ENCODE results near the gene COL19A1. TPM values are rescaled to one million over a fixed set of nuclear protein-coding genes. Genes with fewer than 3 reads are reported as not detected.

Gene COL19A1
- total and polyA plus RNA-seq, 7 donors = 0.54 to 1.6 (median 0.83) TPM; not detected in 3

- no peak overlapping the region for H3K4me3 ChIP-seq
- TF ChIP-seq POLR2A (IDR thresholded peaks at IDR 0.05) (no peak), CTCF (IDR thresholded peaks at IDR 0.05) (no peak), POLR2AphosphoS5 (IDR thresholded peaks at IDR 0.05) (no peak), EP300 (IDR thresholded peaks at IDR 0.05) (no peak)
- H3K36me3 ChIP-seq = no peaks in the 10 kb centered on the region
- WGBS, 2 donors = 77 to 85% methylated on average over 1 of the region's 1 CpG
- DNase-seq = no peak
- intact Hi-C loops (cut with DNase I) = no loop called here
- H3K27me3 ChIP-seq = no peaks in the 10 kb centered on the region
- no peaks in the 10 kb centered on the region for H3K9me3 ChIP-seq
- H3K4me1 ChIP-seq = no peaks in the 10 kb centered on the region
- no peak overlapping the region for H3K27ac ChIP-seq
These were observed 320.1 kb downstream of the COL19A1 start for GRCh38 chr6:70186461-70186860.

- 77 to 82% methylated on average over 6 of the region's 6 CpGs for WGBS, 2 donors
- TF ChIP-seq EP300 (IDR thresholded peaks at IDR 0.05) (no peak), CTCF (IDR thresholded peaks at IDR 0.05) (no peak), POLR2AphosphoS5 (IDR thresholded peaks at IDR 0.05) (no peak), POLR2A (IDR thresholded peaks at IDR 0.05) (no peak)
- Histone ChIP-seq H3K27ac (no peak overlapping the region), H3K27me3 (no peaks in the 10 kb centered on the region), H3K4me1 (no peaks in the 10 kb centered on the region), H3K9me3 (no peaks in the 10 kb centered on the region), H3K4me3 (no peak overlapping the region), H3K36me3 (no peaks in the 10 kb centered on the region)
- intact Hi-C loops (cut with DNase I) = no loop called here
- no peak for DNase-seq
These were observed 321.8 kb downstream of the COL19A1 start for GRCh38 chr6:70188202-70188601.

GRCh38 chr6:70194421-70194820, 328.1 kb downstream of the COL19A1 start:
- Histone ChIP-seq H3K27me3 (no peaks in the 10 kb centered on the region), H3K4me1 (no peaks in the 10 kb centered on the region), H3K9me3 (no peaks in the 10 kb centered on the region), H3K27ac (no peak overlapping the region), H3K36me3 (no peaks in the 10 kb centered on the region), H3K4me3 (no peak overlapping the region)
- intact Hi-C loops (cut with DNase I) = no loop called here
- TF ChIP-seq CTCF (IDR thresholded peaks at IDR 0.05) = no peak
- TF ChIP-seq POLR2A (IDR thresholded peaks at IDR 0.05) = no peak
- TF ChIP-seq EP300 (IDR thresholded peaks at IDR 0.05) = no peak
- TF ChIP-seq POLR2AphosphoS5 (IDR thresholded peaks at IDR 0.05) = no peak
- no peak for DNase-seq

GRCh38 chr6:70196531-70196930, 330.2 kb downstream of the COL19A1 start:
- WGBS, 2 donors = 90 to 93% methylated on average over 2 of the region's 2 CpGs
- no peaks in the 10 kb centered on the region for H3K4me1 ChIP-seq

More at GRCh38 chr6:70196531-70196930, 330.2 kb downstream of the COL19A1 start:
- intact Hi-C loops (cut with DNase I) = no loop called here
- TF ChIP-seq POLR2AphosphoS5 (IDR thresholded peaks at IDR 0.05) = no peak
- no peak for TF ChIP-seq CTCF (IDR thresholded peaks at IDR 0.05)
- no peak for TF ChIP-seq EP300 (IDR thresholded peaks at IDR 0.05)
- no peak for TF ChIP-seq POLR2A (IDR thresholded peaks at IDR 0.05)
- Histone ChIP-seq H3K9me3 (no peaks in the 10 kb centered on the region), H3K27ac (no peak overlapping the region), H3K27me3 (no peaks in the 10 kb centered on the region), H3K4me3 (no peak overlapping the region), H3K36me3 (no peaks in the 10 kb centered on the region)
- no peak for DNase-seq

All from sigmoid colon (tissue), 7 donors.